HG03025 (cell line): ENCODE results near the gene PDE8B.

Experiments used
- ATAC-seq: cut with Tn5 transposase; IDR thresholded peaks from one replicate; pipeline ENCODE4 v1.9.1; 2021; ENCODE audit warnings: mild to moderate bottlenecking, moderate library complexity; ENCODE audit not compliant: unreplicated experiment, low FRiP score

PDE8B gene

GRCh38 chr5:77210091-77210963, at the start of gene PDE8B:
Gene PDE8B (plus strand): TSS chr5:77210680. CDS start chr5:77210926, 246 bp downstream.
- ATAC-seq, result no peak

- no peak for ATAC-seq
Measured at GRCh38 chr5:77163453-77163852, 47.0 kb upstream of the PDE8B start.

GRCh38 chr5:77167063-77167462, 43.4 kb upstream of the PDE8B start:
- ATAC-seq, result no peak

GRCh38 chr5:77167695-77168121, 42.8 kb upstream of the PDE8B start:
- ATAC-seq, result no peak

- no peak for ATAC-seq
Measured at GRCh38 chr5:77168161-77168878, 42.2 kb upstream of the PDE8B start.

- no peak for ATAC-seq
Measured at GRCh38 chr5:77168879-77169244, 41.6 kb upstream of the PDE8B start.

- ATAC-seq, result no peak
Measured at GRCh38 chr5:77170196-77170890, 40.1 kb upstream of the PDE8B start.

GRCh38 chr5:77171141-77171910, 39.2 kb upstream of the PDE8B start:
- no peak for ATAC-seq

- ATAC-seq, result no peak
Measured at GRCh38 chr5:77172713-77173328, 37.7 kb upstream of the PDE8B start.

GRCh38 chr5:77174526-77174925, 36.0 kb upstream of the PDE8B start:
- ATAC-seq, result no peak

GRCh38 chr5:77175231-77175630, 35.2 kb upstream of the PDE8B start:
- ATAC-seq, result no peak

GRCh38 chr5:77176429-77176828, 34.1 kb upstream of the PDE8B start:
- no peak for ATAC-seq

GRCh38 chr5:77177576-77177975, 32.9 kb upstream of the PDE8B start:
- ATAC-seq, result no peak

- ATAC-seq, result no peak
Measured at GRCh38 chr5:77180167-77181081, 30.1 kb upstream of the PDE8B start.

GRCh38 chr5:77181173-77181572, 29.3 kb upstream of the PDE8B start:
- ATAC-seq, result no peak

GRCh38 chr5:77181596-77182304, 28.7 kb upstream of the PDE8B start:
- ATAC-seq, result no peak

GRCh38 chr5:77182367-77182766, 28.1 kb upstream of the PDE8B start:
- no peak for ATAC-seq

GRCh38 chr5:77186652-77187370, 23.7 kb upstream of the PDE8B start:
- ATAC-seq, result no peak
